ENCODE data around the gene PSMA5. TPM values are rescaled to one million over a fixed set of nuclear protein-coding genes. Genes with fewer than 3 reads are reported as not detected.

The PSMA5 gene
- total RNA-seq, 1 experiment from 2014 or later, result 133 TPM

DNA sequence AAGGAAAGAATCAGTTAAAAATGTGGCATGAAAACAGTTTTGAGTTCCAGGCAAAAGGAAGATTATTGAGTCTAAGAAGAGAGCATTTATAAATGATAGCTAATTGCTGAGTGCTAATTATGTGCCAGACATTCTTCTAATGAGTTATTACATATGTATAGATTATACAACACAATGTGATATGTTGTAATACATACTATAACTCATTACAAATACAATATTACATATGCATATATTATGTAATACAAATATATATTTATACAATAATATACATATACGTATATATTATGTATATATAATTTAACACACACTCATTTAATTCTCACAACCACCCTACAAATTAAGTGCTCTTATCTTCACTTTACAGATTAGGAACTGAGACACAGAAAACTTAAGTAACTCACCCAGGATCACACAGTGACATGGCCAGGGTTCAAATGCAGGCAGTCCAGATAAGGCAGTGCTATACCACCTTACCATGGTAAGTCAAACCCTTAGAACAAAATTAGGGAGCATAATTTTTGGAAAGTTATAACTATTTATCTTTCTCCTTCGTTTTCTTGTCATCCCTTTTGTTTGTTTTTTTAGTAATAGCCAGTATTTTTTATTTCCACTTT, 32.5 kb downstream of the PSMA5 start:
- Histone ChIP-seq H3K27ac (ENCODE audit: insufficient read length, low read depth, low read length) (no peak overlapping the region), H3K9ac (ENCODE audit: extremely low read depth, insufficient read length, low read length) (no peak overlapping the region), H3T11ph (ENCODE audit: low read length) (no peak overlapping the region), H3K4me2 (ENCODE audit: insufficient read depth, insufficient read length, low read length) (no peak overlapping the region), H4K91ac (ENCODE audit: insufficient read length, low read depth, low read length) (no peak overlapping the region), H3K4me1 (ENCODE audit: insufficient read depth, low read length) (peaks cover 2% of the 10 kb centered on the region; the same call in 1 of the 2 replicates), H3K9me3 (ENCODE audit: control insufficient read depth, low read depth, low read length) (no peaks in the 10 kb centered on the region), H3K27me3 (ENCODE audit: insufficient read depth, low read length) (no peaks in the 10 kb centered on the region), H2AFZ (ENCODE audit: low read length) (no peak overlapping the region), H4K20me1 (ENCODE audit: control insufficient read depth, insufficient read depth, insufficient read length) (no peaks in the 10 kb centered on the region), H4K5ac (ENCODE audit: insufficient read length, low read depth, low read length) (no peak overlapping the region), H3K79me2 (ENCODE audit: insufficient read depth, low read length) (peaks cover 11% of the 10 kb centered on the region; the same call in 1 of the 2 replicates), H2AK5ac (ENCODE audit: insufficient read length, low read length) (no peak overlapping the region), H3K18ac (ENCODE audit: insufficient read length, low read depth, low read length) (no peak overlapping the region), H3K14ac (ENCODE audit: insufficient read depth, low read length) (no peak overlapping the region), H2BK120ac (ENCODE audit: low read depth, low read length, poor library complexity, severe bottlenecking) (no peak overlapping the region), H3K56ac (ENCODE audit: insufficient read length, low read depth, low read length) (no peak overlapping the region), H3K79me1 (ENCODE audit: insufficient read depth, low read depth, low read length, poor library complexity, severe bottlenecking) (peaks cover 9% of the 10 kb centered on the region), H2BK20ac (ENCODE audit: low read depth, low read length, poor library complexity, severe bottlenecking) (no peak overlapping the region), H2BK12ac (ENCODE audit: insufficient read length, low read depth, low read length) (no peak overlapping the region), H3K4ac (ENCODE audit: low read depth, low read length) (no peak overlapping the region), H3K23ac (ENCODE audit: insufficient read length, low read depth, low read length) (no peak overlapping the region), H2BK15ac (ENCODE audit: low read depth, low read length) (no peak overlapping the region), H4K8ac (replicated peaks; ENCODE audit: insufficient read length, low read depth, low read length) (no peak overlapping the region), H2BK5ac (ENCODE audit: insufficient read length, low read length) (no peak overlapping the region), H3K23me2 (ENCODE audit: insufficient read length, low read depth, low read length, poor library complexity, severe bottlenecking) (peaks cover 16% of the 10 kb centered on the region)
- H3K4me3 Mint-ChIP-seq, result no peak overlapping the region
- no peak for DNase-seq
- no peak overlapping the region for H3K27ac Mint-ChIP-seq
- H3K9me3 Mint-ChIP-seq, result no peaks in the 10 kb centered on the region
- H3K27me3 Mint-ChIP-seq (ENCODE audit: low read depth), result no peaks in the 10 kb centered on the region
- peaks cover 0 to 3% (median 0%) of the 10 kb centered on the region in 3 experiments; a peak in 1 of 7 replicates for H3K36me3 Mint-ChIP-seq (ENCODE audit: insufficient read depth in 1 of 3, low read depth in 3 of 3)
- no CpG with 5 or more reads among the region's 2 CpGs for WGBS (ENCODE audit: extremely low coverage, insufficient read length, low lambda C conversion rate)
- no peak for TF ChIP-seq CTCF (conservative IDR thresholded peaks at IDR 0.05)
- H3K4me1 Mint-ChIP-seq, result peaks cover 26 to 39% of the 10 kb centered on the region in 2 experiments
